ENCODE measurements around the gene IL1RAP.

IL1RAP gene

GRCh38 chr3:190696777-190697501 lies 183.1 kb downstream of the IL1RAP start:
- TF ChIP-seq TSHZ2 (CRISPR knock-in tag; IDR thresholded peaks at IDR 0.05) (no peak), SNAI2 (CRISPR knock-in tag; IDR thresholded peaks at IDR 0.05) (no peak), ZNF8 (CRISPR knock-in tag; IDR thresholded peaks at IDR 0.05) (no peak), CREB5 (CRISPR knock-in tag; IDR thresholded peaks at IDR 0.05; ENCODE audit: low read depth) (no peak), BACH2 (CRISPR knock-in tag; IDR thresholded peaks at IDR 0.05; ENCODE audit: borderline replicate concordance) (no peak), PPARA (CRISPR knock-in tag; IDR thresholded peaks at IDR 0.05; ENCODE audit: borderline replicate concordance) (no peak), ZNF565 (CRISPR knock-in tag; conservative IDR thresholded peaks at IDR 0.05; ENCODE audit: low read depth) (no peak), TOX (CRISPR knock-in tag; IDR thresholded peaks at IDR 0.05; ENCODE audit: borderline replicate concordance) (no peak), TCF4 (CRISPR knock-in tag; IDR thresholded peaks at IDR 0.05; ENCODE audit: borderline replicate concordance) (no peak), CSDC2 (CRISPR knock-in tag; IDR thresholded peaks at IDR 0.05) (no peak), PATZ1 (CRISPR knock-in tag; IDR thresholded peaks at IDR 0.05; ENCODE audit: borderline replicate concordance) (no peak), RARB (CRISPR knock-in tag; IDR thresholded peaks at IDR 0.05) (no peak)
- ATAC-seq = peak; percentile 75

GRCh38 chr3:190697502-190697830 lies 183.6 kb downstream of the IL1RAP start:
- TF ChIP-seq PPARA (CRISPR knock-in tag; IDR thresholded peaks at IDR 0.05; ENCODE audit: borderline replicate concordance) = no peak
- no peak for TF ChIP-seq ZC3H10 (CRISPR knock-in tag; IDR thresholded peaks at IDR 0.05)
- no peak for TF ChIP-seq BACH2 (CRISPR knock-in tag; IDR thresholded peaks at IDR 0.05; ENCODE audit: borderline replicate concordance)
- no peak for TF ChIP-seq CSDC2 (CRISPR knock-in tag; IDR thresholded peaks at IDR 0.05)
- no peak for TF ChIP-seq TSHZ2 (CRISPR knock-in tag; IDR thresholded peaks at IDR 0.05)
- no peak for TF ChIP-seq ZNF8 (CRISPR knock-in tag; IDR thresholded peaks at IDR 0.05)
- no peak for TF ChIP-seq SNAI2 (CRISPR knock-in tag; IDR thresholded peaks at IDR 0.05)
- no peak for TF ChIP-seq ZFP3 (CRISPR knock-in tag; IDR thresholded peaks at IDR 0.05)
- TF ChIP-seq PATZ1 (CRISPR knock-in tag; IDR thresholded peaks at IDR 0.05; ENCODE audit: borderline replicate concordance) = no peak
- no peak for TF ChIP-seq ARNTL (CRISPR knock-in tag; IDR thresholded peaks at IDR 0.05; ENCODE audit: borderline replicate concordance, low read depth)
- TF ChIP-seq ISL1 (CRISPR knock-in tag; IDR thresholded peaks at IDR 0.05) = no peak
- TF ChIP-seq TCF4 (CRISPR knock-in tag; IDR thresholded peaks at IDR 0.05; ENCODE audit: borderline replicate concordance) = no peak
- TF ChIP-seq ZNF565 (CRISPR knock-in tag; conservative IDR thresholded peaks at IDR 0.05; ENCODE audit: low read depth) = no peak
- no peak for TF ChIP-seq CSRNP3 (CRISPR knock-in tag; IDR thresholded peaks at IDR 0.05)
- TF ChIP-seq ZNF70 (CRISPR knock-in tag; IDR thresholded peaks at IDR 0.05) = no peak
- TF ChIP-seq ESRRG (CRISPR knock-in tag; IDR thresholded peaks at IDR 0.05) = no peak
- no peak; the same call in 2 of the 3 replicates for ATAC-seq

Measured in SK-N-SH treated with all-trans-retinoic acid at 6 μM for 48 hours (cell line).